Right forelimb (tissue), 1 donor: ENCODE results near the gene ZFPL1.
A peak's percentile ranks its signal among the peaks of the same experiment; 100 is the strongest.

Experiments
- DNase-seq: peaks from one replicate; pipeline ENCODE4 v3.0.0-alpha.2; 2018

ZFPL1 gene

DNA sequence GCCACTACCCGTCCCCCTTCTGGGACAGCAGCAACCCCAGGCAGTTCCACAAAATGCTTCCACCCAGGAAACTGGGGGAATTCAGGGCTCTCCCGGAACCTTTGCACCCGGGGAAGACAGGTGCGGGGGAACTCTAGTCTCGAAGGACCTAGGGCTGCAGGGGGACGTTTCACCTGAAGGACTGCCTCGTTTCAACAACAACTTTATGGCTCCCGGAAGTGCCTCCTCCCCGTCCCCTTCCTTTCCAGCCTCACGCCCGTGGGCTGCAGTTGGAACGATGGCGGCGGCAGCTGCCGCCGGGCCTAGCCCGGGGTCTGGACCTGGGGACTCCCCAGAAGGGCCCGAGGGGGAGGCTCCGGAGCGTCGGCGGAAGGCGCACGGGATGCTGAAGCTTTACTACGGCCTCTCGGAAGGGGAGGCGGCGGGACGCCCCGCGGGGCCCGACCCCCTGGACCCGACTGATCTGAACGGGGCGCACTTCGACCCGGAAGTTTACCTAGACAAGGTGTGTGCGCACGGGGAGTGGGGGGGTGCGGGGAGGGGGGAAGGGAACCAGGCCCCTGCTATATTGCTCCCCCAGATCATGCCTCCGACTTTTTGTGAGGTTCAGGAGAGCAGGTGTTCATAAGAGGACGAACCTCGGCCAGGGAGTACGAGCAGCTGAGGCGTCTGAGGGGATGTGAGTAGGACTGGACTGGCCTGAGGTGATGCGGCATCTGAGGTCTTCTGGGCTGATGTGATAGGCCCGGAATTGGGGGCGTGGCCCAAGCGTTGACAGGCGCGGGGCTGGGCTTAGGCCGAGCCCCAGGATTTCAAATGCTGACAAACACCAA is 12.2 kb downstream of the ZFPL1 start, which contains the start of gene VPS51:
Gene VPS51, plus strand, starts transcription at position 241 of the 833 bp plus-strand sequence. Its CDS starts 37 bp downstream, at position 278.
- DNase-seq, result peak; percentile 89

- no peak for DNase-seq
Measured at GRCh38 chr11:65096926-65097325, 12.9 kb downstream of the ZFPL1 start.

DNA sequence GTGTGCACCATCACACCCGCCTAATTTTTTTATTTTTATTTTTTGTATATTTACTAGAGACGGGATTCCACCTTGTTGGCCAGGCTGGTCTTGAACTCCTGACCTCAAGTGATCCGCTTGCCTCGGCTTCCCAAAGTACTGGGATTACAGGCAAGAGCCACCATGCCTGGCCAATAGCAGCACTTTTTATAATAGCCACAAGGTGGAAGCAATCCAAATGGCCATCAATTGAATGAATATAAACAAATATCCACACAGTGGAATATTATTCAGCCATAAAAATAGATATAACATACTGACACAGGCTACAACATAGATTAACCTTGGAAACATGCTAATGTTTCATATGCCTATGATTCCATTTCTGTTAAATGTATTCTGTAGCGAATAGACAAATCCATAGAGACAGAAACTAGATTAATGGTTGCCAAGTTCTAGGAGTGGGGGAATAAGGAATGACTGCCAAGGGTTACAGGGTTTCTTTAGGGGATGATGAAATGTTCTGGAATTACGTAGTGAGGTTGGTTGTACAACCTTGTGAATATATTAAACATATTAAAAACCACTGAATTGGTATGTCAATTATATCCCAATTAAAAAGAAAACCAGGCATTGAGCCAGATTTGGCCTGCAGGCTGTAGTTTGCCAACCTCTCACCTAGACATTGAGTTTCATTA is 16.8 kb downstream of the ZFPL1 start:
- DNase-seq, result no peak

DNA sequence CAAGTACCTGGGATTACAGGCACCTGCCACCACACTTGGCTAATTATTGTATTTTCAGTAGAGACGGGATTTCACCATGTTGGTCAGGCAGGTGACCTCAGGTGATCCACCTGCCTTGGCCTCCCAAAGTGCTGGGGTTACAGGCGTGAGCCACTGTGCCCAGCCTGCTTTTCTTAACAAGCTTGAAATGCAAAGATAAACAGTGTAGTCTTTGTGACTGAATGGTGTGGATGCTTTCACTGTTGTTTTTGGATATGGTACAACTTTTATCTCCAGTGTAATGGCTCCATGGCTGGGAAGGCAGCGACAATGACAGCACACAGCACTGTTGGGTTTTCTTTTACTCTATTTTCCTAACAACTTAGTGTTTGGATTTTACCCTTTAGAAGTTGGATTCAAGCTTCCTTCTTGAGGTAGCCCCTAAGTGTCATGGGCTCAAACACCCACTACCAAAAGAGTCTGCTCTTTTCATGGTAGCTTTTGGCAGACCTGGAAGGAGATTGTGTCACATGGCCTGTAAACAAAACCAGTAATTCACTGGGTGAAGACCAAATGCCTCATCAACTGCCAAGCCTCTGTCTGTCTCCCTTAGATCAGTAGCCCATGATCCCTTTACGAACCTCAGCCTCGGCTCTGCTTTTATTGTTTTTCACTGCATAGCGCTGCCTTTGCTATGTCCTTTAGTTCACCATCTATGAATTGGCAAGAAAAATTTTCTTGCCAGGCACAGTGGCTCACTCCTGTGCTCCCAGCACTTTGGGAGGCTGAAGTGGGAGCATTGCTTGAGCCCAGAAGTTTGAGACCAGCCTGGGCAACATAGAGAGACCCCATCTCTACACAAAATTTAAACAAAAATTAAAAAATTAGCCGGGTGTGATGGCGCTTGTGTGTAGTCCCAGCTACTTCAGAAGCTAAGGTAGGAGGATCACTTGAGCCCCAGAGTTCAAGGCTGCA is 18.4 kb downstream of the ZFPL1 start:
- DNase-seq, result no peak

GRCh38 chr11:65103476-65103875 is 19.5 kb downstream of the ZFPL1 start:
- DNase-seq, result no peak

- DNase-seq, result no peak
Measured at GRCh38 chr11:65104628-65105027, 20.6 kb downstream of the ZFPL1 start.

- DNase-seq, result no peak
Measured at GRCh38 chr11:65107078-65107477, 23.1 kb downstream of the ZFPL1 start.

DNA sequence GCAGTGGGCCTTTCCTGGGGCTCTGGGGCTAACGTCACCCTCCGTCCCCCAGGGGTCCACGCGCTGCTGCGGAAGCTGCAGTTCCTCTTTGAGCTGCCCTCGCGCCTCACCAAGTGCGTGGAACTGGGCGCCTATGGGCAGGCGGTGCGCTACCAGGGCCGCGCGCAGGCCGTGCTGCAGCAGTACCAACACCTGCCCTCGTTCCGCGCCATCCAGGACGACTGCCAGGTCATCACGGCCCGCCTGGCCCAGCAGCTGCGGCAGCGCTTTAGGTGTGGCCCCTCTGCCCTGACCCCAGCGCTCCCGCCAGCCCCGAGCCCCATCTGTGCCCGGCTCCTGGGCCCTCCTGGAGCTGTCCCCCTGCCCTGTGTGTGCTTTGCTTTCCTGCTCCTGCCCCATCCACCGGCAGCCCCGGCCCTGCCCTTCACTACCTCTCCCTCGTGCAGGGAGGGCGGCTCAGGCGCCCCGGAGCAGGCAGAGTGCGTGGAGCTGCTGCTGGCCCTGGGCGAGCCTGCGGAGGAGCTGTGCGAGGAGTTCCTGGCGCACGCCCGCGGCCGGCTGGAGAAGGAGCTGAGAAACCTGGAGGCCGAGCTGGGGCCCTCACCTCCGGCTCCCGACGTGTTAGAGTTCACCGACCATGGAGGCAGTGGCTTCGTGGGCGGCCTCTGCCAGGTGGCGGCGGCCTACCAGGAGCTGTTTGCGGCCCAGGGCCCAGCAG is 23.9 kb downstream of the ZFPL1 start:
- DNase-seq, result no peak

- DNase-seq, result no peak
Measured at GRCh38 chr11:65108469-65109123, 24.6 kb downstream of the ZFPL1 start.

- DNase-seq, result no peak
Measured at GRCh38 chr11:65109231-65110198, 25.5 kb downstream of the ZFPL1 start.

GRCh38 chr11:65110354-65110861 is 26.4 kb downstream of the ZFPL1 start:
- DNase-seq, result peak; percentile 93

GRCh38 chr11:65111159-65111743 is 27.2 kb downstream of the ZFPL1 start:
- DNase-seq, result no peak

- DNase-seq, result peak; percentile 89
Measured at GRCh38 chr11:65111744-65112545, 27.9 kb downstream of the ZFPL1 start, which contains the start of gene TM7SF2. TM7SF2 (plus strand) TSS chr11:65111872; CDS start chr11:65112016, 144 bp downstream.

DNA sequence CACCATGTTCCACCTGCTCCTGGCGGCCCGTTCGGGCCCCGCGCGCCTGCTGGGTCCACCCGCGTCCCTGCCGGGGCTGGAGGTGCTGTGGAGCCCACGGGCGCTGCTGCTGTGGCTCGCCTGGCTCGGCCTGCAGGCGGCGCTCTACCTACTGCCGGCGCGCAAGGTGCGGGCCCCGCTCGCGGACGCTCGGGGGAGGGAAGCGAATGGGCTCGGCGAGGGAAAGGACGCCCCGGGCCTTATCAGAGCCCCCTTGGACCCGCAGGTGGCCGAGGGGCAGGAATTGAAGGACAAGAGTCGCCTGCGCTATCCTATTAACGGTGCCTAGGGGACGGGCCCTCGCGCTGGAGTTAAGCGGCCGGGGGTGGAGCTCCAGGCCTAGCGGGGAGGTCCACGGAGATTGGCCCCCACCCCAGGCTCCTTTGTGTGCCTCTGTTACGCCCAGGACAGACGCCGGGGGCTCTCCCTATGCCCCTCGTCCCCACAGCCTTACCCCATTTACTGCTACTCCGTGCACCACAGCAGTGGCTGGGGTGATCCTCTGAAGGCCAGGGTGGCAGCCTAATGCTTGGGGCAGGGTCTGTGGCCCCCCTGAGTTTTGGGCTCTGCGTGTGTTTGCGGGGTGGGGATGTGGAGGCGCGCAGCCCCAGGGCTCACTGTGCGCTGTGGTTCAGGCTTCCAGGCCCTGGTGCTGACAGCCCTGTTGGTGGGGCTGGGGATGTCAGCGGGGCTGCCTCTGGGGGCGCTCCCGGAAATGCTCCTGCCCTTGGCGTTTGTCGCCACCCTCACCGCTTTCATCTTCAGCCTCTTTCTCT is 28.7 kb downstream of the ZFPL1 start:
- DNase-seq, result no peak

GRCh38 chr11:65113361-65113756 is 29.3 kb downstream of the ZFPL1 start:
- DNase-seq, result no peak

DNA sequence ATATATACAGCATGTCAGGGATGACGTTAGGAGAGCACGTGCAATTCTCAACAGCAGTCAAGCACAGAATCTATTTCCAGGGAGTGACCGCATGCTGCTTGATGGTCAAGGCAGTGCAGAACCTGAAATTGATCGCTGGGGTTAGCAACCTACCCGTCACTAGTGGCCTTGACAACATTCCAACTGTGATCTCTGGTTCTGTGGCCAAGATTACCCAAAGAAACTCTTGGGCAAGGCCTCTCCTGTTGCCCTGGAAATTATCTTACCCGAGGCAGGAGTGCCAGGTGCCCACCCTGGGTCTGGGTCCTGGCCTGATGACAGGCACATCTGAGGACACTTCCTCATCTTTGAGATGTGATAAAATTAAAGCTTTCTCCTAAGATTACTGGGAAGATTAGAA is 29.8 kb downstream of the ZFPL1 start:
- no peak for DNase-seq

DNA sequence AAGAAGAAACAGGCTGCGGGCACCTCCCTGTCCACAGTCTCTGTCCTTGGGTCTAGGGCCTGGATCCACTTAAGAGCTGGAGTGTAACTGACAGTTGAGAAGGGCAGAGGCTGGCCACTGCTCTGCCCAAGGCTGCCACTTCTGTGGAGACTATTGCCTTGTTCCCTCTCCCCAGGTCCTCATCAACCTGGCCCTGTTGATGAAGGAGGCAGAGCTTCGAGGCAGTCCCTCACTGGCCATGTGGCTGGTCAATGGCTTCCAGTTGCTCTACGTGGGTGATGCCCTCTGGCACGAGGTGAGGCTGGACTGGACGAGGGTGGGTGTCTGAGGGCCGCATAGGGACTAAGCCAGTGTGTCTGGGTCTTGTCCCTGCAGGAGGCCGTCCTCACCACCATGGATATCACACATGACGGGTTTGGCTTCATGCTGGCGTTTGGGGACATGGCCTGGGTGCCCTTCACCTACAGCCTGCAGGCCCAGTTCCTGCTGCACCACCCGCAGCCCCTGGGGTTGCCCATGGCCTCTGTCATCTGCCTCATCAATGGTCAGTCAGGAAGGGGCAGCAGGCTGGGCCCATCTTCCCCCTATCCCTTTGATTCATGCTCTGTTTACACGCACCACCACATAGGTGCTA is 30.6 kb downstream of the ZFPL1 start:
- no peak for DNase-seq
